ENCODE measurements around the gene PEX3. TPM values are rescaled to one million over a fixed set of nuclear protein-coding genes. Genes with fewer than 3 reads are reported as not detected.
"Not testable (repeated sequence)": the region's sequence is repeated elsewhere in the genome, so short reads cannot be mapped to it uniquely, and the experiment has no call there.

Gene PEX3
- total RNA-seq, 1 experiment from 2014 or later: 21.9 TPM

DNA sequence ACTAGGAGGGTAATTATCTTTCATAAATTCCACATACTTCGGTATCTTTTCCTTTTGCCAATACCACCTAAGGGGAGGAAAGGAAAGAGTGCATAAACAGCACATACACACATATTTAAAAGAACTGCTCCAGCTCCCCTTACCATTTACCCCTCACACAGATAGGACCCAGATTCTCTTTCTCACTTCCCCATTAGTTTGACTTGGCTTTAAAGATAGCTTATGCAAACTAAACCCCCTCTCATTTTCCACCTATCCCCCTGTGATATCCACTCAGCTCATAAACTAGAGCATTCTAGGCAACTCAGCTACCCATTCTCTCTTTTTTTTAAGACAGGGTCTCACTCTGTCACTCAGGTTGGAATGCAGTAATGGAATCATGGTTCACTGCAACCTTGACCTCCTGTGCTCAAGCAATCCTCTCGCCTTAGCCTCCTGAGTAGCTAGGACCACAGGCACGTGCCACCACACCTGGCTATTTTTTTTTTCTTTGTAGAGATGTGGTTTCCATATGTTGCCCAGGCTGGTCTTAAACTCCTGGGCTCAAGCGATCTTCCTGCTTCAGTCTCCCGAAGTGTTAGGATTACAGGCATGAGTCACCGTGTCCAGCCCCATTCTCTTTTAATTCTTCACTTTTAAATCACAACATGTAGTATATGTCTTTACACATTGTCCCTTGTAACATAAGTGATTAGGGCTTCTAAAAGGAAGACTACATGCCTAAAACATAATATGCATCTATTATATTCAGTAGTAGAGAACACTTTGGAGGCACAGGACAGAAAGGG is 56.9 kb downstream of the PEX3 start:
- DNase-seq: no peak
- Histone ChIP-seq H3K4me3 (ENCODE audit: insufficient read depth, low read depth, low read length) (no peak overlapping the region), H3K27me3 (ENCODE audit: control insufficient read depth, insufficient read depth, low read length) (no peaks in the 10 kb centered on the region), H3K36me3 (replicated peaks; ENCODE audit: control insufficient read depth, insufficient read depth, low read length) (peaks cover 3% of the 10 kb centered on the region)

DNA sequence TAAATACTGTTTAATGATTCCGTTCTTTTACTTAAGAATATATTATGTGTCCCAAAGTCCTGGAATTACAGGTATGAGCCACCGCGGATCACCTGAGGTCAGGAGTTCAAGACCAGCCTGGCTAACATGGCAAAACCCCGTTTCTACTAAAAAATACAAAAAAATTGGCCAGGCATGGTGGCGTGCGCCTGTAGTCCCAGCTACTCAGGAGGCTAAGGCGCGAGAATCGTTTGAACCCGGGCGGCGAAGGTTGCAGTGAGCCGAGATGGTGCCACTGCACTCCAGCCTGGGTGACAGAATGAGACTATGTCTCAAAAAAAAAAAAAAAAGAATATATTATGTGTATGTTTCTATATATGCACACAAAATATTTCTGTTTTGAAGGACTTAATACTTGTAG is 59.7 kb downstream of the PEX3 start:
- not testable (repeated sequence) for H3K27me3 ChIP-seq (ENCODE audit: control insufficient read depth, insufficient read depth, low read length); H3K36me3 ChIP-seq (replicated peaks; ENCODE audit: control insufficient read depth, insufficient read depth, low read length); DNase-seq; H3K4me3 ChIP-seq (ENCODE audit: insufficient read depth, low read depth, low read length)

- Histone ChIP-seq H3K36me3 (replicated peaks; ENCODE audit: control insufficient read depth, insufficient read depth, low read length) (peaks cover 3% of the 10 kb centered on the region), H3K27me3 (ENCODE audit: control insufficient read depth, insufficient read depth, low read length) (no peaks in the 10 kb centered on the region; the same call in 1 of the 2 replicates), H3K4me3 (ENCODE audit: insufficient read depth, low read depth, low read length) (peak within 1 kb of the TSS; percentile 79)
- DNase-seq: peak; percentile 89
Observed at GRCh38 chr6:143510991-143511891, 60.6 kb downstream of the PEX3 start, which contains the start of gene FUCA2. TSS of gene FUCA2 (minus strand) at chr6:143511720. CDS start at chr6:143511634, 86 bp downstream.

DNA sequence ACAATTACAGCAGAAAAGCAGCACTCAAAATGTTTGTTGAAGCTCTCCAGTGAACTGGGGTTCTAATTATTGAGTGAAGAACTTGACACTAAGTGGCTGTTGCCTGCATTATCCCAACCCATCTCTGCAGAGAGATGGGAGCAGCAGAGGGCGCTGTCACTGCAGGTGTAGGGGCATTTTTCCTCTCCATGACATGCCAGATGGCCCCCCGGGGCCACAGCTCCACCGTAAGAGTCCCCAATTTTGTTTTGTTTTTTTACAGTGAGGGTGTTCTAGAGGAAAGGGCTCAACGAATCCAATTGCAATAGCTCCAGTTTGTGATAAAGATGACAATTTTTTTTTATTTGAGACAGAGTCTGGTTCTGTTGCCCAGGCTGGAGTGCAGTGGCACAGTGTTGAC is 62.8 kb downstream of the PEX3 start:
- Histone ChIP-seq H3K4me3 (ENCODE audit: insufficient read depth, low read depth, low read length) (no peak overlapping the region), H3K27me3 (ENCODE audit: control insufficient read depth, insufficient read depth, low read length) (no peaks in the 10 kb centered on the region; the same call in 1 of the 2 replicates), H3K36me3 (replicated peaks; ENCODE audit: control insufficient read depth, insufficient read depth, low read length) (no peaks in the 10 kb centered on the region; the same call in 1 of the 2 replicates)
- peak; percentile 82 for DNase-seq

- DNase-seq: no peak
- Histone ChIP-seq H3K36me3 (replicated peaks; ENCODE audit: control insufficient read depth, insufficient read depth, low read length) (no peaks in the 10 kb centered on the region), H3K4me3 (ENCODE audit: insufficient read depth, low read depth, low read length) (no peak overlapping the region), H3K27me3 (ENCODE audit: control insufficient read depth, insufficient read depth, low read length) (no peaks in the 10 kb centered on the region; the same call in 1 of the 2 replicates)
Observed at GRCh38 chr6:143515061-143515760, 64.6 kb downstream of the PEX3 start.

DNA sequence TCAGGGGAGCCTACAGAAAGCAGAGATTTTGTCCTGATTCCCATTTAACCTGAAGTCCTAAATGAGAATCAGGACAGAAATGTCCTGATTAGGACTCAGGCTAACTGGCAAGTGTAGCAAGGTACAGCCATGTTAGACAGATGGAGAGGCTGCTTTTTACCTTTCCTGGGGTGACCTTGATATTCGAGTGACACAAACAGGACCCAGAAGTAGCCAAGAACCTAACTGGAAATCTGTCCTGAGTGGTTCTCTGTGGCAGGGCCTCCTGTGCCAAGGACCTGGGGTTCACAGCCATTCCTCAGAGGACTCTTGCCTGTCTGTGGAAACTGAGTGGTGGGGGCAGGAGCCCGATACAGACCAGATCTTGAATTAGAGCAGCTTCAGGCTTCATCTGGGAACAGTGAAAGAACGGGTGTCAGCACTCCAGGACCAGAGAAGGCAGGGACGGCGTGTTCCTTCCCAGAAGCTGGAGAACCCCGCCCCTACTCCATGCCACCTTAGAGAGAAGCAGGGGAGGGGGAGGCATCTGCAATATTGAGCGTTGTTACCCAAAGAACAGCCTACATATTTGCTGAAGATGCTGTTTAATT is 65.3 kb downstream of the PEX3 start:
- no peaks in the 10 kb centered on the region for H3K36me3 ChIP-seq (replicated peaks; ENCODE audit: control insufficient read depth, insufficient read depth, low read length)
- H3K4me3 ChIP-seq (ENCODE audit: insufficient read depth, low read depth, low read length): no peak overlapping the region
- H3K27me3 ChIP-seq (ENCODE audit: control insufficient read depth, insufficient read depth, low read length): no peaks in the 10 kb centered on the region; the same call in 1 of the 2 replicates
- DNase-seq: no peak

GRCh38 chr6:143516690-143517446 is 66.3 kb downstream of the PEX3 start:
- peak; percentile 44 for DNase-seq
- Histone ChIP-seq H3K36me3 (replicated peaks; ENCODE audit: control insufficient read depth, insufficient read depth, low read length) (no peaks in the 10 kb centered on the region), H3K4me3 (ENCODE audit: insufficient read depth, low read depth, low read length) (no peak overlapping the region), H3K27me3 (ENCODE audit: control insufficient read depth, insufficient read depth, low read length) (no peaks in the 10 kb centered on the region; the same call in 1 of the 2 replicates)

- Histone ChIP-seq H3K27me3 (ENCODE audit: control insufficient read depth, insufficient read depth, low read length) (no peaks in the 10 kb centered on the region; the same call in 1 of the 2 replicates), H3K36me3 (replicated peaks; ENCODE audit: control insufficient read depth, insufficient read depth, low read length) (no peaks in the 10 kb centered on the region), H3K4me3 (ENCODE audit: insufficient read depth, low read depth, low read length) (no peak overlapping the region)
- DNase-seq: no peak
Observed at GRCh38 chr6:143517447-143517773, 66.8 kb downstream of the PEX3 start.

DNA sequence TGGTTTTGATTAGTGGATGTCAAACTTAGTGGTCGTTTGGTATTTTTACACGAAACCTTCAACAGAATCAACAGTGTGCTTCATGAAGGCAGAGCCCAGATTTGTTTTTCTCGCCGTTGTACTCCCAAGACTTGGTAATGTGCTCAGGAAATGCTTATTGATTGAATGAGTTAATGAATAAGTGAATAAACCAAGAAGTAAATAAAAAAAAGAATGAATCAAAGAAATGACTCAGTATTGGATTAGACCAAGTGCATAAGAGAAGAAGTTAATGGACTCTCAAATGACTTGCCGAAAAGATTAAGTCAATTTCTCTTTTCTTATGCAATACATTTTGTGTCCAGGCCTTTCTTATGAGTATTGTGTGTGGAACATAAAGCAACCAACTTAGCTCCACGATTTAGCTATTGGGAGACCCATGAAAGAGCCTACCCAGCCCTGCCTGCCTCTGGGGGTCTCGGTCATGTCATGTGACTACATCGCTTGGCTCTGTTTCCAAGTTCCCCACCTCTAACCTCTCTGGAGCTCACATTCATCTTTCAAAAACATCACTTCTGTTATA is 71.5 kb downstream of the PEX3 start:
- Histone ChIP-seq H3K27me3 (ENCODE audit: control insufficient read depth, insufficient read depth, low read length) (no peaks in the 10 kb centered on the region), H3K36me3 (replicated peaks; ENCODE audit: control insufficient read depth, insufficient read depth, low read length) (no peaks in the 10 kb centered on the region), H3K4me3 (ENCODE audit: insufficient read depth, low read depth, low read length) (no peak overlapping the region)
- no peak for DNase-seq

- no peak for DNase-seq
- H3K27me3 ChIP-seq (ENCODE audit: control insufficient read depth, insufficient read depth, low read length): no peaks in the 10 kb centered on the region
- H3K36me3 ChIP-seq (replicated peaks; ENCODE audit: control insufficient read depth, insufficient read depth, low read length): no peaks in the 10 kb centered on the region
- H3K4me3 ChIP-seq (ENCODE audit: insufficient read depth, low read depth, low read length): no peak overlapping the region
Observed at GRCh38 chr6:143525356-143525755, 74.8 kb downstream of the PEX3 start.

GRCh38 chr6:143527677-143528076 is 77.1 kb downstream of the PEX3 start:
- H3K4me3 ChIP-seq (ENCODE audit: insufficient read depth, low read depth, low read length): no peak overlapping the region
- no peak for DNase-seq
- H3K27me3 ChIP-seq (ENCODE audit: control insufficient read depth, insufficient read depth, low read length): no peaks in the 10 kb centered on the region
- H3K36me3 ChIP-seq (replicated peaks; ENCODE audit: control insufficient read depth, insufficient read depth, low read length): no peaks in the 10 kb centered on the region

GRCh38 chr6:143528164-143528811 is 77.7 kb downstream of the PEX3 start:
- Histone ChIP-seq H3K4me3 (ENCODE audit: insufficient read depth, low read depth, low read length) (no peak overlapping the region), H3K27me3 (ENCODE audit: control insufficient read depth, insufficient read depth, low read length) (no peaks in the 10 kb centered on the region), H3K36me3 (replicated peaks; ENCODE audit: control insufficient read depth, insufficient read depth, low read length) (no peaks in the 10 kb centered on the region)
- DNase-seq: no peak

- DNase-seq: peak; percentile 63
- Histone ChIP-seq H3K4me3 (ENCODE audit: insufficient read depth, low read depth, low read length) (no peak overlapping the region), H3K27me3 (ENCODE audit: control insufficient read depth, insufficient read depth, low read length) (no peaks in the 10 kb centered on the region), H3K36me3 (replicated peaks; ENCODE audit: control insufficient read depth, insufficient read depth, low read length) (no peaks in the 10 kb centered on the region)
Observed at GRCh38 chr6:143529095-143529494, 78.5 kb downstream of the PEX3 start.
